ENCODE measurements around the gene NCOA7. TPM values are rescaled to one million over a fixed set of nuclear protein-coding genes. Genes with fewer than 3 reads are reported as not detected.

Gene NCOA7
- total RNA-seq, 3 donors from 2014 or later (not counting 1 experiment from before 2014, with no cell fraction given) = 37.3 to 66.6 (median 56.8) TPM

DNA sequence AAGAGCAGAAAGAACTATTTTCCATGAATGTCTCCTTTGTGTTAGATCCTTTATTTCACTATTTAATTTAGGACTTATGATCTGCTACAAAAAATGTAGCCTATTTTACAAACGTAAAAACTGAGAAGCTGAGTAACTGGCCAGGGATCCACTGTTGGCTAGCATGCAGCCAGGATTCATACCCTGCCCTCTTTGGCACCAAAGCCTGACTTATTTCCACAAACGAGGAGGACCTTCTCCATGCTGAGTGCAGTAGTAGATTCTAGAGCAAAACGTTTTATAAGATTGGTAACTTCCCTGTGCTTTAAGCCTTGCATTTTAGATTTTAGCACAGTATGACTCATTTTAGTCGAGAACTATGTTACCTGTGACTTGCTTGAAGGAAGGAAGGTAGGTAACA lies 74.3 kb downstream of the NCOA7 start:
- 90% methylated on average over 4 of the region's 4 CpGs for WGBS (ENCODE audit: insufficient coverage)
- Mint-ChIP-seq H3K27ac (no peak overlapping the region), H3K27me3 (ENCODE audit: low read depth in 2 of 2) (no peaks in the 10 kb centered on the region), H3K9me3 (no peaks in the 10 kb centered on the region), H3K4me1 (no peaks in the 10 kb centered on the region), H3K4me3 (no peak overlapping the region), H3K36me3 (no peaks in the 10 kb centered on the region)
- H3K36me3 ChIP-seq (ENCODE audit: control insufficient read depth, insufficient read depth, low read length) = no peaks in the 10 kb centered on the region
- intact Hi-C loops (cut with micrococcal nuclease) = no loop called here
- no peak for ATAC-seq
- H3K27me3 ChIP-seq (ENCODE audit: control insufficient read depth, insufficient read depth, low read length) = no peaks in the 10 kb centered on the region
- H3K27ac ChIP-seq (ENCODE audit: low read length) = no peak overlapping the region
- H3K4me1 ChIP-seq (ENCODE audit: control insufficient read depth, insufficient read depth, low read length) = no peaks in the 10 kb centered on the region
- DNase-seq = no peak
- H3K9me3 ChIP-seq (ENCODE audit: control insufficient read depth, insufficient read depth, low read length) = no peaks in the 10 kb centered on the region
- TF ChIP-seq, protein P1, sequence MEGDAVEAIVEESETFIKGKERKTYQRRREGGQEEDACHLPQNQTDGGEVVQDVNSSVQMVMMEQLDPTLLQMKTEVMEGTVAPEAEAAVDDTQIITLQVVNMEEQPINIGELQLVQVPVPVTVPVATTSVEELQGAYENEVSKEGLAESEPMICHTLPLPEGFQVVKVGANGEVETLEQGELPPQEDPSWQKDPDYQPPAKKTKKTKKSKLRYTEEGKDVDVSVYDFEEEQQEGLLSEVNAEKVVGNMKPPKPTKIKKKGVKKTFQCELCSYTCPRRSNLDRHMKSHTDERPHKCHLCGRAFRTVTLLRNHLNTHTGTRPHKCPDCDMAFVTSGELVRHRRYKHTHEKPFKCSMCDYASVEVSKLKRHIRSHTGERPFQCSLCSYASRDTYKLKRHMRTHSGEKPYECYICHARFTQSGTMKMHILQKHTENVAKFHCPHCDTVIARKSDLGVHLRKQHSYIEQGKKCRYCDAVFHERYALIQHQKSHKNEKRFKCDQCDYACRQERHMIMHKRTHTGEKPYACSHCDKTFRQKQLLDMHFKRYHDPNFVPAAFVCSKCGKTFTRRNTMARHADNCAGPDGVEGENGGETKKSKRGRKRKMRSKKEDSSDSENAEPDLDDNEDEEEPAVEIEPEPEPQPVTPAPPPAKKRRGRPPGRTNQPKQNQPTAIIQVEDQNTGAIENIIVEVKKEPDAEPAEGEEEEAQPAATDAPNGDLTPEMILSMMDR (IDR thresholded peaks at IDR 0.05) = no peak
- H3K4me3 ChIP-seq (ENCODE audit: low read length) = no peak overlapping the region

DNA sequence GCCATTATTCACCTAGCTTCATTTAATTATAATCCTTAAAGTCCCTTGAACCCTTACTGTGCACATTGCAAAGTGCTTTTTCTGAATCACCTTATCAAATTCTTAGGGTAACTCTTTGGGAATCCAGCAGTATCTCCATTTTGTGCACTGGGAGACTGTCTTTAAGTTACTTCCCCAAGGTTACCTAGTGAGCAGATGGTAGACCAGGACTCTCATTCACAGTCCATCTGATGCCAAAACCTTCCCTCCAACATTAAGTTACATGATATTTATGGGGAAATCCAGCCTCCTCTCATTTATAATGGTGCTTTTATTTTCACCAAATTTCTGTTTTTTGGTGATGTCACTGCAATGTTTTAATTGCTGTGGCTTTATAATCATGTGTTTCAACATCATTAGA lies 75.7 kb downstream of the NCOA7 start:
- DNase-seq (no peak), ATAC-seq (no peak)
- H3K9me3 Mint-ChIP-seq = no peaks in the 10 kb centered on the region
- H3K4me1 Mint-ChIP-seq = peaks cover 12 to 13% of the 10 kb centered on the region in 2 donors
- Histone ChIP-seq H3K36me3 (ENCODE audit: control insufficient read depth, insufficient read depth, low read length) (no peaks in the 10 kb centered on the region), H3K27ac (ENCODE audit: low read length) (no peak overlapping the region), H3K27me3 (ENCODE audit: control insufficient read depth, insufficient read depth, low read length) (no peaks in the 10 kb centered on the region), H3K4me3 (ENCODE audit: low read length) (no peak overlapping the region), H3K4me1 (ENCODE audit: control insufficient read depth, insufficient read depth, low read length) (no peaks in the 10 kb centered on the region), H3K9me3 (ENCODE audit: control insufficient read depth, insufficient read depth, low read length) (no peaks in the 10 kb centered on the region)
- no peak overlapping the region for H3K27ac Mint-ChIP-seq
- intact Hi-C loops (cut with micrococcal nuclease) = no loop called here
- TF ChIP-seq, protein P1 (IDR thresholded peaks at IDR 0.05) = no peak
- no peaks in the 10 kb centered on the region for H3K27me3 Mint-ChIP-seq (ENCODE audit: low read depth in 2 of 2)
- H3K4me3 Mint-ChIP-seq = no peak overlapping the region
- no peaks in the 10 kb centered on the region for H3K36me3 Mint-ChIP-seq

DNA sequence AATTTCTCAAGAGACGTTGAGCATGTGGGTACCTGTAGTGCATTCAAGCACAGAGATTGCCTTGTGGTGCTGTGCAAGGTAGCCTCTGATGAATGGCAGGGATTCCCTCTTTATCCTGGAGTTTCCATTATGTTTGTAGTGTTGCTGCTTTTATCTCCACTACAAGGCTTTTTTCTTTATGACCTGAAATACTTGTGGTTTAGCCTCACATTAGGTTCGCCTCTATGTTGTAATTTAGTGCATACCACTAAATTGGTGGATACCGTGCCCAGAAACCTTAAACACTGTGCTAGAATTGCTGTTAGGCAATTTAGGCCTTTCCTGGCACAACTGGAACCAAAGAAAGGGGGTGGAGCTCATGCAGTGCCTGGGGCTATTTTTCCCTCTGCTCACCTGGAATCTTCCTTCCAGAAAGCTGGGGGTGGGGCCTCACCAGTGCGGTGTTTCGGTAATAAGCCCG lies 76.8 kb downstream of the NCOA7 start:
- H3K4me1 Mint-ChIP-seq = peaks cover 14 to 24% of the 10 kb centered on the region in 2 donors

DNA sequence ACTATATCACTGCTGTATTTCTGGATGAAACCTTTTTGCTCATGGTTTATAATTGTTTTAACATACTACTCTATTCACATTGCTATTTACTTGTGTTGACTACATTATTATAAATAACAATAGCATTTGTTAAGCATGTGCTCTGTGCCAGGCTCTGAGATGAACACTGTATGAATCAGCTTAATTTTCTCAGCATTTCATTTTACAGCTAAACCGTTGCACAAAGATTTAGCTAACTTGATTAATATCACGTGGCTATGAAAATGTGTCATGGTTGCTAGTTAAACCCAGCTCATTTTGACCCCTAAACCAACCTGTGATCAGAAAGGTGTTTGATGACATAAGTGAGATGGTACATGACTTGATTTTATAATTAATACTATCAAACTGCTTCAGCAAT lies 77.5 kb downstream of the NCOA7 start:
- H3K27me3 ChIP-seq (ENCODE audit: control insufficient read depth, insufficient read depth, low read length) = no peaks in the 10 kb centered on the region
- 86% methylated on average over 2 of the region's 2 CpGs for WGBS (ENCODE audit: insufficient coverage)
- no peaks in the 10 kb centered on the region for H3K4me1 ChIP-seq (ENCODE audit: control insufficient read depth, insufficient read depth, low read length)
- no peaks in the 10 kb centered on the region for H3K36me3 Mint-ChIP-seq
- H3K4me3 Mint-ChIP-seq = no peak overlapping the region
- H3K9me3 ChIP-seq (ENCODE audit: control insufficient read depth, insufficient read depth, low read length) = no peaks in the 10 kb centered on the region
- TF ChIP-seq, protein P1 (IDR thresholded peaks at IDR 0.05) = no peak
- H3K4me3 ChIP-seq (ENCODE audit: low read length) = no peak overlapping the region
- peaks cover 14 to 24% of the 10 kb centered on the region in 2 donors for H3K4me1 Mint-ChIP-seq
- intact Hi-C loops (cut with micrococcal nuclease) = no loop called here
- no peak for ATAC-seq
- H3K9me3 Mint-ChIP-seq = no peaks in the 10 kb centered on the region
- no peak overlapping the region for H3K27ac ChIP-seq (ENCODE audit: low read length)
- no peaks in the 10 kb centered on the region for H3K36me3 ChIP-seq (ENCODE audit: control insufficient read depth, insufficient read depth, low read length)
- H3K27ac Mint-ChIP-seq = no peak overlapping the region
- DNase-seq = no peak
- H3K27me3 Mint-ChIP-seq (ENCODE audit: low read depth in 2 of 2) = no peaks in the 10 kb centered on the region

More for the DNA sequence above, 76.8 kb downstream of the NCOA7 start:
- DNase-seq (no peak), ATAC-seq (no peak)
- no peaks in the 10 kb centered on the region for H3K4me1 ChIP-seq (ENCODE audit: control insufficient read depth, insufficient read depth, low read length)
- intact Hi-C loops (cut with micrococcal nuclease) = no loop called here
- WGBS (ENCODE audit: insufficient coverage) = 90% methylated on average over 6 of the region's 6 CpGs
- Mint-ChIP-seq H3K36me3 (no peaks in the 10 kb centered on the region), H3K27ac (no peak overlapping the region), H3K9me3 (no peaks in the 10 kb centered on the region), H3K27me3 (ENCODE audit: low read depth in 2 of 2) (no peaks in the 10 kb centered on the region), H3K4me3 (no peak overlapping the region)
- no peaks in the 10 kb centered on the region for H3K36me3 ChIP-seq (ENCODE audit: control insufficient read depth, insufficient read depth, low read length)
- TF ChIP-seq, protein P1 (IDR thresholded peaks at IDR 0.05) = no peak
- no peaks in the 10 kb centered on the region for H3K9me3 ChIP-seq (ENCODE audit: control insufficient read depth, insufficient read depth, low read length)
- H3K27me3 ChIP-seq (ENCODE audit: control insufficient read depth, insufficient read depth, low read length) = no peaks in the 10 kb centered on the region
- no peak overlapping the region for H3K27ac ChIP-seq (ENCODE audit: low read length)
- H3K4me3 ChIP-seq (ENCODE audit: low read length) = no peak overlapping the region
